ENCODE measurements around the gene CTBP2. TPM values are rescaled to one million over a fixed set of nuclear protein-coding genes. Genes with fewer than 3 reads are reported as not detected.

The CTBP2 gene
- total and polyA plus RNA-seq, 3 experiments from 2014 or later = 1.4 to 2.8 (median 1.8) TPM

- Mint-ChIP-seq H3K4me1 (no peaks in the 10 kb centered on the region), H3K9me3 (no peaks in the 10 kb centered on the region), H3K36me3 (no peaks in the 10 kb centered on the region), H3K4me3 (no peak overlapping the region), H3K27me3 (peaks cover 0 to 17% of the 10 kb centered on the region in 2 donors), H3K27ac (no peak overlapping the region)
- Histone ChIP-seq H3K9me3 (ENCODE audit: low read length) (no peaks in the 10 kb centered on the region), H3K4me3 (ENCODE audit: low read length) (no peak overlapping the region), H3K36me3 (ENCODE audit: insufficient read depth, low read length) (no peaks in the 10 kb centered on the region), H3K27ac (ENCODE audit: low read depth, low read length) (no peak overlapping the region), H3K4me1 (ENCODE audit: insufficient read depth, low read length) (no peaks in the 10 kb centered on the region), H3K27me3 (ENCODE audit: insufficient read depth, low read length, poor library complexity, severe bottlenecking) (no peaks in the 10 kb centered on the region)
- ChIA-PET POLR2A (no interaction called here), CTCF (no interaction called here)
- DNase-seq = no peak
These were observed 26.5 kb downstream of the CTBP2 start for GRCh38 chr10:125133696-125134482.

GRCh38 chr10:125132344-125132743 lies 28.0 kb downstream of the CTBP2 start:
- no peaks in the 10 kb centered on the region for H3K9me3 ChIP-seq (ENCODE audit: low read length)
- Mint-ChIP-seq H3K4me3 (no peak overlapping the region), H3K27me3 (peaks cover 0 to 13% of the 10 kb centered on the region in 2 donors), H3K4me1 (no peaks in the 10 kb centered on the region), H3K9me3 (no peaks in the 10 kb centered on the region), H3K36me3 (no peaks in the 10 kb centered on the region), H3K27ac (no peak overlapping the region)
- H3K27ac ChIP-seq (ENCODE audit: low read depth, low read length) = no peak overlapping the region
- POLR2A ChIA-PET = no interaction called here
- no peak overlapping the region for H3K4me3 ChIP-seq (ENCODE audit: low read length)
- CTCF ChIA-PET = no interaction called here
- no peaks in the 10 kb centered on the region for H3K27me3 ChIP-seq (ENCODE audit: insufficient read depth, low read length, poor library complexity, severe bottlenecking)
- DNase-seq = no peak
- H3K4me1 ChIP-seq (ENCODE audit: insufficient read depth, low read length) = no peaks in the 10 kb centered on the region
- H3K36me3 ChIP-seq (ENCODE audit: insufficient read depth, low read length) = no peaks in the 10 kb centered on the region

DNA sequence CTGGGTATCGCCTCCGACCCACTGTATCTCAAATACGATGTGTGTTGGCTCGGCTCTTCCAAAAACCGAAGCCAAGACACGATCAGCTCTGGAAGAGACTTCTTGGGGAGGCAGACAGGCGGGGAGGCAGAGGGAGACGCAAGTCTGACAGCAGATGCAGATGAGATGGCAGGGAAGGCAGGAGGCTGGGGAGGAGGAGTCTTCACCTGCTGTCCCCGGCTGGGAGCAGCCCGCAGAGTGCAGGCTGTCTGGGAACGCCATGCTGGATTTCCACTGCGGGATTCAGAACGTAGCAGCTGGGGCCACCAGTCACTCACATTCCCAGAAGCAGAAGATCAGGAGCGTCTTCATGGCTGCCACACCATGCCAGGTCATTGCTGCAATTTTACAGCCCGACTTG lies 29.4 kb downstream of the CTBP2 start:
- Mint-ChIP-seq H3K9me3 (no peaks in the 10 kb centered on the region), H3K4me3 (no peak overlapping the region), H3K4me1 (no peaks in the 10 kb centered on the region), H3K36me3 (no peaks in the 10 kb centered on the region), H3K27me3 (peaks cover 2 to 13% of the 10 kb centered on the region in 2 donors), H3K27ac (no peak overlapping the region)
- ChIA-PET POLR2A (no interaction called here), CTCF (no interaction called here)
- no peaks in the 10 kb centered on the region for H3K4me1 ChIP-seq (ENCODE audit: insufficient read depth, low read length)
- no peaks in the 10 kb centered on the region for H3K27me3 ChIP-seq (ENCODE audit: insufficient read depth, low read length, poor library complexity, severe bottlenecking)
- no peaks in the 10 kb centered on the region for H3K36me3 ChIP-seq (ENCODE audit: insufficient read depth, low read length)
- H3K9me3 ChIP-seq (ENCODE audit: low read length) = no peaks in the 10 kb centered on the region
- no peak overlapping the region for H3K4me3 ChIP-seq (ENCODE audit: low read length)
- no peak overlapping the region for H3K27ac ChIP-seq (ENCODE audit: low read depth, low read length)
- DNase-seq = no peak

- Mint-ChIP-seq H3K27ac (no peak overlapping the region), H3K27me3 (peaks cover 2 to 8% of the 10 kb centered on the region in 2 donors), H3K4me1 (no peaks in the 10 kb centered on the region), H3K4me3 (peak overlapping the region in 1 of 7 donors; percentile 79), H3K9me3 (no peaks in the 10 kb centered on the region), H3K36me3 (no peaks in the 10 kb centered on the region)
- Histone ChIP-seq H3K36me3 (ENCODE audit: insufficient read depth, low read length) (no peaks in the 10 kb centered on the region), H3K4me3 (ENCODE audit: low read length) (no peak overlapping the region), H3K27me3 (ENCODE audit: insufficient read depth, low read length, poor library complexity, severe bottlenecking) (no peaks in the 10 kb centered on the region), H3K9me3 (ENCODE audit: low read length) (no peaks in the 10 kb centered on the region), H3K4me1 (ENCODE audit: insufficient read depth, low read length) (no peaks in the 10 kb centered on the region), H3K27ac (ENCODE audit: low read depth, low read length) (no peak overlapping the region)
- DNase-seq = no peak
- CTCF ChIA-PET = no interaction called here
- POLR2A ChIA-PET = no interaction called here
These were observed 30.1 kb downstream of the CTBP2 start for GRCh38 chr10:125130260-125130659.

- Mint-ChIP-seq H3K9me3 (no peaks in the 10 kb centered on the region), H3K4me1 (no peaks in the 10 kb centered on the region), H3K4me3 (no peak overlapping the region), H3K27ac (no peak overlapping the region), H3K27me3 (peaks cover 2 to 4% of the 10 kb centered on the region in 2 donors), H3K36me3 (no peaks in the 10 kb centered on the region)
- ChIA-PET POLR2A (no interaction called here), CTCF (no interaction called here)
- no peak for DNase-seq
- H3K9me3 ChIP-seq (ENCODE audit: low read length) = no peaks in the 10 kb centered on the region
- H3K4me3 ChIP-seq (ENCODE audit: low read length) = no peak overlapping the region
- H3K27ac ChIP-seq (ENCODE audit: low read depth, low read length) = no peak overlapping the region
- no peaks in the 10 kb centered on the region for H3K27me3 ChIP-seq (ENCODE audit: insufficient read depth, low read length, poor library complexity, severe bottlenecking)
- no peaks in the 10 kb centered on the region for H3K36me3 ChIP-seq (ENCODE audit: insufficient read depth, low read length)
- H3K4me1 ChIP-seq (ENCODE audit: insufficient read depth, low read length) = no peaks in the 10 kb centered on the region
These were observed 31.3 kb downstream of the CTBP2 start for GRCh38 chr10:125129076-125129458.

DNA sequence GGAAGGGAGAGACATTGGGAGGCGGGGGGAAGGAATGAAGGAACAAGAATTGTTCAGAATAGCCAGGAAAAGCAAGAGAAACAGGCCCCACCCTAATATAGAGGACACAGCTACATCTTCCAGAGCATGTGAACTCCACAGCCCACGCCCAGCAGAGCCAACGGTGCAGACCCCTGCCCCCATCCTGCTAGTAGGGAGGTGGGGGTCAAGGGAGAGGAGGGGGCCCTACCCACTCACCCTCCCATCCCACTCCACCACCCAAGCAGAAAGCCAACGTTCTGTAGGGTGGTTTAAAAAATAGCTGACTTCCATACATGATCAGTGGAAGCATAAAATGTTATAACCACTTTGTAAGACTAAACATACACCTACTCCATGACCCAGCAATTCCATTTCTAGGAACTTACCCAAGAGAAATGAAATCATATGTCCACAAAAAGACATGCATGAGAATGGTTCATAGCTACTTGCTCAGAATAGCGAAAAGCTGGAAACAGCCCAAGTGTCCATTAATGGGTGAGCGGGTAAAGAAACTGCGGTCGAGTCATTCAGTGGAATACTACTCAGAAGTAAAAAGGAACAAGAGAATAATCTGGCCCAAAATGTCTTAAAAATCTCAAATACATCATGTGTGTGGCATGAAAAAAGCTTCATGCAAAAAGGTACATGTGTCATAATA lies 31.8 kb downstream of the CTBP2 start:
- Mint-ChIP-seq H3K4me3 (peak overlapping the region in 1 of 7 donors; percentile 77), H3K27me3 (peaks cover 0 to 2% of the 10 kb centered on the region in 2 donors), H3K4me1 (no peaks in the 10 kb centered on the region), H3K27ac (no peak overlapping the region), H3K9me3 (no peaks in the 10 kb centered on the region), H3K36me3 (no peaks in the 10 kb centered on the region)
- no peaks in the 10 kb centered on the region for H3K36me3 ChIP-seq (ENCODE audit: insufficient read depth, low read length)
- no peak overlapping the region for H3K27ac ChIP-seq (ENCODE audit: low read depth, low read length)
- H3K27me3 ChIP-seq (ENCODE audit: insufficient read depth, low read length, poor library complexity, severe bottlenecking) = no peaks in the 10 kb centered on the region
- DNase-seq = no peak
- no peaks in the 10 kb centered on the region for H3K4me1 ChIP-seq (ENCODE audit: insufficient read depth, low read length)
- ChIA-PET POLR2A (no interaction called here), CTCF (no interaction called here)
- no peak overlapping the region for H3K4me3 ChIP-seq (ENCODE audit: low read length)
- H3K9me3 ChIP-seq (ENCODE audit: low read length) = no peaks in the 10 kb centered on the region

DNA sequence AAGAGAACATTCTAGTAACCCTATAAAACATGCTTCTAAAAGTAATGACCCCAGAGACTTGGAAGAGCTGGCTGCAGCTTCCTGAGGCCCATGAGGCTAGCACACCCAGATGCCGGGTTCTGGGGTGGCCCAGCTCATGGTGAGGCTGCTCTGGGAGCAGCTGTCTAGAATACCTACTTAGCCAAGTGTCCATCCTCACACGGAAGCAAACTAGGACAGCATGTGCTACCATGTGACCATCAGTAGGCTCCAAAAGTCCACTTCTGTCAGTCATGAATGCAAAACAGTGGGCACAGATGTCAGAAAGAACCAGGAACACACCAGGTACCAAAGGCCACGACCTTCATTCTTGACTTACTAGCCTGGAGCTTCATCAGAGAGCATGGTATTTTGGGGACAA lies 32.4 kb downstream of the CTBP2 start:
- POLR2A ChIA-PET = no interaction called here
- H3K4me3 ChIP-seq (ENCODE audit: low read length) = no peak overlapping the region
- Mint-ChIP-seq H3K27ac (peak overlapping the region in 1 of 8 donors; percentile 57), H3K27me3 (peaks cover under 1 to 2% of the 10 kb centered on the region in 2 donors), H3K36me3 (no peaks in the 10 kb centered on the region), H3K4me1 (no peaks in the 10 kb centered on the region), H3K9me3 (no peaks in the 10 kb centered on the region), H3K4me3 (peak overlapping the region in 1 of 7 donors; percentile 77)
- H3K36me3 ChIP-seq (ENCODE audit: insufficient read depth, low read length) = no peaks in the 10 kb centered on the region
- CTCF ChIA-PET = no interaction called here
- H3K4me1 ChIP-seq (ENCODE audit: insufficient read depth, low read length) = no peaks in the 10 kb centered on the region
- H3K9me3 ChIP-seq (ENCODE audit: low read length) = no peaks in the 10 kb centered on the region
- no peak overlapping the region for H3K27ac ChIP-seq (ENCODE audit: low read depth, low read length)
- no peak for DNase-seq
- H3K27me3 ChIP-seq (ENCODE audit: insufficient read depth, low read length, poor library complexity, severe bottlenecking) = no peaks in the 10 kb centered on the region

DNA sequence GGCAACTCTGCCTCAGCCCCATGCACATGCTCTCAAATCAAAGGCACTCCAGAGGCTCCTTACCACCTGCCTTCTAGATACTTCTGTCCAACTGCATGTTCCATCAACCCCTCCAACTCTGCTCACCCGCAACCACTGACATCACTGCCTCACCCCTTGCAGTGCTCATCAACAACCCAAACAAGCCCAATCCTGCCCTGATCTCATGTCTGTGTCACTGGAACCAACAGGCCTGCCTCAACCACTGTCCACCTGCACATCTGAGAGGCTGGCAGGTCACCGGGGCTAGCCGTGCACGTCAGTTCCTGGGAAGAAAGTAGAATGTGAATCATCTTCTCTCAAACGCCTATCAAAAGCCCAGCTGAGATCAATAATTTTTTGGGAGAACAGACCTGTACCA lies 33.3 kb downstream of the CTBP2 start:
- H3K4me3 Mint-ChIP-seq = no peak overlapping the region
- H3K9me3 Mint-ChIP-seq = no peaks in the 10 kb centered on the region

More for the DNA sequence above, 33.3 kb downstream of the CTBP2 start:
- CTCF ChIA-PET = no interaction called here
- Histone ChIP-seq H3K4me1 (ENCODE audit: insufficient read depth, low read length) (no peaks in the 10 kb centered on the region), H3K36me3 (ENCODE audit: insufficient read depth, low read length) (no peaks in the 10 kb centered on the region), H3K27ac (ENCODE audit: low read depth, low read length) (no peak overlapping the region), H3K4me3 (ENCODE audit: low read length) (no peak overlapping the region), H3K9me3 (ENCODE audit: low read length) (no peaks in the 10 kb centered on the region), H3K27me3 (ENCODE audit: insufficient read depth, low read length, poor library complexity, severe bottlenecking) (no peaks in the 10 kb centered on the region)
- POLR2A ChIA-PET = no interaction called here
- Mint-ChIP-seq H3K4me1 (no peaks in the 10 kb centered on the region), H3K36me3 (no peaks in the 10 kb centered on the region), H3K27ac (no peak overlapping the region), H3K27me3 (peaks cover 4 to 5% of the 10 kb centered on the region in 2 donors)
- no peak for DNase-seq
